Central memory CD4-positive, alpha-beta T cell (primary cell): ENCODE measurements around the gene TMPRSS11E.
"Not testable (repeated sequence)": the region's sequence is repeated elsewhere in the genome, so short reads cannot be mapped to it uniquely, and the experiment has no call there.

ENCODE experiments used
- DNase-seq: peaks from one replicate; pipeline ENCODE4 v3.0.0; 2022

The TMPRSS11E gene

DNA sequence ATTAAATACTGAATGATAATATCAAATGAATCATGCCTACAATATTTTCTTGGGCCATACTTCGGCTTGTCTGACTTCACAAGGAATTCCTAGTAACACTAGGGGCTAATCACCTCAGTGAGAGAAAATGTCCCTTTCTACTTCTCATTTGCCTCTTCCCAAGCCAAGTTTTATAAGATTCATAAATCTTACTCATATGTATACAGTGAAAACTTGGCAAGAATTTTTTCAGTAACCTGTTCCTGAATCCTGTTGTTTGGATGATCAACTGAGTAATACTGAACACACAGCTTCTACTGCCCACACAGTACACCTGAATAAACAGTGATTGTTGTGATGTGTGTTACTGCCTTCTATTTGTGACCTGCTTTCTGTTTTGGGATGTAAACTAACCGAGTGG lies 16.5 kb downstream of the TMPRSS11E start:
- no peak for DNase-seq

DNA sequence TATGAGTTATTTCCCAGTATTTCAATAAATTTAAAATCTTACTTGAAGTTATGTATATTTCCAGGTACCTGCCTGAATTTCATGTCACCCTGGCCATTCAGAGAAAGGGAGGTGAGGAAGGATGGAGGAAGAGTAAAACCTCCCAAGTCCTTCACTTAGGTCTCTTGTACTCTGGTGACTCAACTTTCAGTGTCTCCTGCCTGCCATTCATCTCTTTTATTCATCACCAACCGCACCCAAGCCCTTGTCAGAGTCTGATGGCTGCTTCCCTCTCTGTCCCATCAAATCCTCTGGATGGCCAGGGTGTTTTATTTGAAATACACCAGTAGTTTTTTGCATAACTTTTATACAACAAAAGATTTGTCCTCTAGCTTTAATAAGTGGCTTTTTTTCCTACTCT lies 17.8 kb downstream of the TMPRSS11E start:
- DNase-seq = no peak

DNA sequence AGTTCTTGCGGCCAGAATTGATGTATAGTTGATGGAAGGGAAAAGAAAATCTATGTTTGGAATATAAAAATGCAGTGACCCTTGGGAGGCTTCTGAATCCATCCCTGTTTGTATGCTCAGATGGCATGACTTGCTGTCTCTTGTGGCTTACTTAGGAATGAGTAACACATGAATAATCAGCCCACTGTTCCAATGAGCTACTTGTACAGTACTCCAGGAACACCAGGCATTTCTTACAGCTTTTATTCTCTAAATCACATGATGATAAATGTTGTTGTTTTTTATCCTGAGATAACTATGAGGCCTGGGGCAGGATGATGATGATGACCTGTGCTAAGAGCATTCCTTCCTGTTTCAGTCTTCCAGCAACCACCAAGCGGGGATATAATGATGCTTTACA lies 18.9 kb downstream of the TMPRSS11E start:
- DNase-seq = no peak

DNA sequence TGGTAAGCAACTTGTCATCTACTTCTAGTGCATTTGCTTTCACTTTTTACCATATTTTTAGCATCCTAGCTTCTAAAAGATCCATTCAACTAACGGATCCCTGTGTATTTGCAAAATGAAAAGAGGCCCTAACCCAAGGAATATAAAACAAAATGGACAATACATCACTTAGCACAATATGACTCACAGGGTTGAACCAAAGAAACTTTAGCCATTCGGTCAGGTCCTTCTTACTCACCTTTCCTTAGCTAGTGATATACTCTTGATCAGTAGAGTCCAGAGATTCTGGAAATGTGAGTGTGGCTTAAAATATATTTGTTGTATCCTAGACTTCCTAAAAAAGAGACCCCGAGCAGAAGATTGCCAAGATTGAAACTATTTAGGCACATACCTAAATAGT lies 19.5 kb downstream of the TMPRSS11E start:
- DNase-seq = no peak

DNA sequence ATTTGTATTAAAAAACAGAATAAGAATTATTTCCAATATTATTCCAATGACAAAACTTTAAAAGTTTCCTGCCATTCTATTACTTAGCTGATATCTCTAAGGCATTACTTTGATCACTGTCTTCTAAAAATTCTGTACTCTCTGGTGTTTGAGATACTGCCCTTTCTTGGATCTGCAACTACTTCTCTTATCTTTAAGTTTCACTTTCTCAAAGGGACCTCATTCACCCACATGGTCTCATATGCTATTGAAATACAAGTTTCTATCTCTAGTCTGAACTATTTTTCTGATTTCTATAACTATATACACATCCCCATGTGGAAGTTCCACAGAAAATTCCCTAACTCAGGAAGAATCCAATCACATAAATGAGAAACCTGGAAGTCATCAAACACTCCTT lies 22.2 kb downstream of the TMPRSS11E start:
- no peak for DNase-seq

DNA sequence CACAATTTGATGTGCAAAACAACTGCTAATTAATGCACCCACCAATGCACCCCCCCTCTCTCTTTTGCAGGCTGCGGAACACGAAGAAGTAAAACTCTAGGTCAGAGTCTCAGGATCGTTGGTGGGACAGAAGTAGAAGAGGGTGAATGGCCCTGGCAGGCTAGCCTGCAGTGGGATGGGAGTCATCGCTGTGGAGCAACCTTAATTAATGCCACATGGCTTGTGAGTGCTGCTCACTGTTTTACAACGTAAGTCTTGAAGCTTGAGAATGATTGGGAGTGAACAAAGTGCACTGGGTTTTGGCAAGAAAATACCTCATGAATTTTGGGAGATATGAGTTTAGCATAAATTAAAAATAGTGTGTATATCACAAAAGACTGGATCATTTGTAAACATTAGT lies 28.9 kb downstream of the TMPRSS11E start:
- no peak for DNase-seq

DNA sequence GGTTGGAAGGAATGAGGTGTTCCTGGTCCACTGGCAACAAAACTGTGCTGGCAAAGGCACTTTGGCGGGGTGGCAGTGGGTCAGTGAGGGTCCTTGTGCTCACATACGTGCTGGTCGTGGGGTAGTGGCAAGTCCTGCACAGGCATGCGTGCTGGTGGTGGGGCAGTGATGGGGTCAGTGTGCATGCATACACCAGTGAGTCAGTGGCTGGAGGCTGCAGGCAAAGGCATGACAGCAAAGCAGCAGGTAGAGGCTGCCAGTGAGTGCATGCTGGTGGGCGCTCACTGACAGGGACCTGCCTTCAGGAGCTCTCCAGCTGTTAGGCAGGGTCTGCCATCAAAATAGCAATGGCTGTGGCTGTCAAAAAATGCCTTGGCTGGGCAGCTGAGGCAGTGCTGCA lies 42.1 kb downstream of the TMPRSS11E start:
- DNase-seq = no peak

DNA sequence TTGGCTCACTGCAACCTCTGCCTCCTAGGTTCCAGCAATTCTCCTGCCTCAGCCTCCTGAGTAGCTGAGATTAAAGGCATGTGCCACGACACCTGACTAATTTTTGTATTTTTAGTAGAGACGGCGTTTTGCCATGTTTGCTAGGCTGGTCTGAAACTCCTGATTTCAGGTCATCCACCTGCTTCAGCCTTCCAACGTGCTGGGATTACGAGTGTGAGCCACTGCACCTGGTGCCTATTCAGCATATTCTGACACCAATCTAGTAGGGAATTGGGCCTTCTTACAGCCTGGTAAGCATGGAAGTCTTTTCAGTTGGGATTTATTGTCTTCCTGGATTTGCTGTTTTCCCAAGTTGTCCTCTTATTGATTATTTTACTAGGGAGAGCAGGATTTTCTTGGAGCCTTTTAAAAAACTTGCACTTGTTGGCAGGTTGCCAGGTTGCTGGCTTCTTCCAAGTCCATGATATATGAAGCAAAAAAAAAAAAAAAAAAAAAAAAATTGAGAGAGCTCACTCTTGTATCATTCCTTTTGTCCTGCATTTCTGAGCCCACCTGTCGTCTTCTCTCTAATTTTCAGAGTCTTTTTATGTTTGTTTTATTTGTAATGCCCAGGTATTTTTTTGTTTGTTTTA lies 43.7 kb downstream of the TMPRSS11E start:
- no peak for DNase-seq

DNA sequence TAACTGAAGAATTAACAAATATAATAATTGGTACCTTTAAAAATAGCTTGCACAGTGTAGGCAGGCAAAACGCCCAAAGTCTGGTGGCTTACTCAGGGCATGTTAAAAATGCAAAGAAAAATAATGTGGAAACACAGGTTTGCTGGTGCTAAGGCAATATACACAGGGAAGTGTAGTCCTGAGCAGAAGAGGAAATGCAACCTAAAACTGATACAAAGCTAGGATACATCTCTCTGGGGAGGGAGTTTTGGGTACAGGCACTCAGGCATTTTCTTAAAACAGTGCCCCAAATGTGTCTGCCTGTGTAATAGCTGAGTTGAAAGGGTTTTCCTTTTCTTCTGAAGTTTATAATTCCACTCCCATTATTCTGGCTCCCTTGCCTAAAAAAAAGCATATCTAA lies 47.4 kb downstream of the TMPRSS11E start:
- DNase-seq = no peak

DNA sequence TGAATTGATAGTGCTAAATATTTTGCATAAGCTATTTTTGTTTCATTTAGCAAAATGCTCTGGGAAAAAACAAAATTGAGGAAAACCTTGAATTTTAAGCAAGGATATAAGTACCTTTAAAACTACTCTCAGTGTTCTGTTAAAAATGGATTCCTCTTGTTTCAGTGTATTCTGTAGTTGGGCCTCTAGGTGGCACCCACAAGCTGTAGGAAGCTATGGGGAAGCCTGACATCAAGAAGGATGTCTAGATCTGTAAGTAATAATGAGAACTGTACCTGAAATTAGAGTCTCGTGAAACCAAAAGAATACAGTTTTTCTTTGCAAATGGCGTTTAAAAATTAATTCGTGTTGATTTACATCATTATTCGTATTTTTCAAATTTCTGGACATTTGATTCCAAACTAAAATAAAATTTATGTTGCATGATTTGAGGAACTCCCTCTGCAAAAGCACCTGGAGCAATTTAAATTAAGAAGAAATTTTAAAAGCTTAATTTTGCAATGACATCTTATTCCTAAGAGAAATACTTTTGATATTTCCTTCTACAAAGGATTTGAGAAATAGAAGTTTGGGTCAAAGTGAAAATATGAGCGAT lies 51.2 kb downstream of the TMPRSS11E start:
- peak; percentile 37 for DNase-seq

DNA sequence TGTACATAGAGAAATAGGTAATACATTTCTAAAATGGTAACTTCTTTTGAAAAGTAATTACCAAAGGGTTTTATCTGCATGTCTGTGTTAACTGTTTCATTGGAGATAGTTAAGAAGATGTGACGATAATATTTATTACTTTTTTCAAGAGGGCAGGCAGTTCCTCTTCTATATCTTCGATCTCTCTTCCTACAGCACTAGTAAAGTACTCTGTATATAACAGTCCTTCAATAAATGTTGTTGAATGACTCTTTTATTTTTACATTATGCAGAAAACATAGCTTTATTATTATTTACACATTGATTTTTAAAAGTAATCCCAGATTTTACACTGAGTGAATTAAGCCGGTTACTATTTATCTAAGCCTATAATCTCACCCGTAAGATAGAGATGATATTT lies 51.8 kb downstream of the TMPRSS11E start:
- no peak for DNase-seq

DNA sequence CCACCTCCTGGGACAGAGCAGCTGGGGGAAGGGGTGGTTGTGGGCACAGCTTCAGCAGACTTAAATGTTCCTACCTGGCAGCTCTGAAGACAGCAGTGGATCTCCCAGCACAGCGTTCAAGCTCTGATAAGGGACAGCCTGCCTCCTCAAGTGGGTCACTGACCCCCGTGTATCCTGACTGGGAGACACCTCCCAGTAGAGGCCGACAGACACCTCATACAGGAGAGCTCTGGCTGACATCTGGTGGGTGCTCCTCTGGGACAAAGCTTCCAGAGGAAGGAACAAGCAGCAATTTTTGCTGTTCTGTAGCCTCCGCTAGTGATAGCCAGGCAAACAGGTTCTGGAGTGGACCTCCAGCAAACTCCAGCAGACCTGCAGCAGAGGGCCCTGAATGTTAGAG lies 56.2 kb downstream of the TMPRSS11E start:
- not testable (repeated sequence) for DNase-seq

DNA sequence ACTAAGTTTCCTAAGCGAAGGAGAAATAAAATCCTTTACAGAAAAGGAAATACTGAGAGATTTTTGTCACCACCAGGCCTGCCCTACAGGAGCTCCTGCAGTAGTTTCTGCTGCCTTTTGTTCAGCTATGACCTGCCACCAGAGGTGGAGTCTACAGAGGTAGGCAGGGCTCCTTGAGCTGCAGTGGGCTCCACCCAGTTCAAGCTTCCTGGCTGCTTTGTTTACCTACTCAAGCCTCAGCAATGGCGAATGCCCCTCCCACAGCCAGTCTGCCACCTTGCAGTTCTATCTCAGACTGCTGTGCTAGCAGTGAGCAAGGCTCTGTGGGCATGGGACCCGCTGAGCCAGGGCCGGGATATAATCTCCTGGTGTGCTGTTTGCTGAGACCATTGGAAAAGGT lies 57.6 kb downstream of the TMPRSS11E start:
- DNase-seq = not testable (repeated sequence)

DNA sequence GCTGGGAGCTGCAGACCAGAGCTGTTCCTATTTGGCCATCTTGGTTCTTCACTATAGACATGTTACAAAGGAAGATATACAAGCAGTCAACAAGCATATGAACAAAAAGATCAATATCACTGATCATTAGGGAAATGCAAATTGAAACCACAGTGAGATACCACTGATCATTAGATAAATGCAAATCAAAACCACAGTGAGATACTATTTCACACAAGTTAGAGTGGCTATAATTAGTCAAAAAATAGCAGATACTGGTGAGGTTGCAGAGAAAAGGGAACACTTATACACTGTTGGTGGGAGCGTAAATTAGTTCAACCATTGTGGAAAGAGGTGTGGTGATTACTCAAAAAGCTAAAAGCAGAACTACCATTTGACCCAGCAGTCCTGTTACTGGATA lies 58.2 kb downstream of the TMPRSS11E start:
- DNase-seq = not testable (repeated sequence)

DNA sequence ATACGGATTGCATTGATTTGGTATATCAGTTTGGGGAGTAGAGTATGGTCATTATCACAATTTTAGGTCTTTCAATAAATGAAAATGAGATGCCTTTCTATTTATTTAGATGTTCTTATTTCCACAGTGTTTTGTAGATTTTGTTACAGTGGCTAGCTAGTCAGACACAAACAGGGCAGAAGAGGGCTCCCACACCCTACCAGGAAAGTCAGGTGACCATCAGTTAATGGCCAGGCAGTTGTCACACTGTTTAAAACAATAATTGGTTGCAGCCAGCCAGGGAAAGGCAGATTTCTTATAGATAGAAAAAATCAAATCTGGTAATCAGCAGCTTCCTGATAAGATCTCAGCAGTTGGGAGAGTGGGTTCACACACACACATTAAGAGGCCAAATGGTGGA lies 71.6 kb downstream of the TMPRSS11E start:
- DNase-seq = no peak

DNA sequence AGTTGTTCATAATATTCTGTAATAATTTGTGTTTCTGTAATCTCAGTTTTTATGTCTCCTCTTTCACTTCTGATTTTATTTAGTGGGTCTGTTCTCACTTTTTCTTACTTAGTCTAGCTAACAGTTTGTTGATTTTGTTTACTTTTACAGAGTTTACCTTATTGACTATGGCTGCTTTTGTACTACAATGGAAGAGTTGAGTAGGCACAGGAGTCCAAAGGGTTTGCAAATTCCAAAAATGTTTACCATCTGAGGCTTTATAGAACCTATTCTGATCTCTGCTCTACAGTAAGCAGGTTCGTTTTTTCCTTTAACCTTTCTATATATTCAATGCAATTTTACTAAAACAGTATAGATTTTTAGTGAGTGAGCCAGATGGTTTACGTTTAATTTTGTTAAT lies 73.7 kb downstream of the TMPRSS11E start:
- no peak for DNase-seq

DNA sequence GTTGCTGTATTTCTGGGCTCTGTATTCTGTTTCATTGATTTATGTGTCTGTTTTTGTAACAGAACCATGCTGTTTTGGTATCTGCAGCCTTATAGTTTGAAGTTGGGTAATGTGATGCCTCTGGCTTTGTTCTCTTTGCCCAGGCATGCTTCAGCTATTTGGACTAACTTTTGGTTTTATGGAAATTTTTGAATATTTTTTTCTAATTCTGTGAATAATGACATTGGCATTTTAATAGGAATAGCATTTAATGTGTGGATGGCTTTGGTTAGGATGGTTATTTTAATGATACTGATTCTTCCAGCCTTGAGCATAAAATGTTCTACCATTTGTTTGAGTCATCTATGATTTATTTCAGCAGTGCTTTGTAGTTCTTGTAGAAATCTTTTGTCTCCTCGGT lies 75.0 kb downstream of the TMPRSS11E start:
- DNase-seq = not testable (repeated sequence)

DNA sequence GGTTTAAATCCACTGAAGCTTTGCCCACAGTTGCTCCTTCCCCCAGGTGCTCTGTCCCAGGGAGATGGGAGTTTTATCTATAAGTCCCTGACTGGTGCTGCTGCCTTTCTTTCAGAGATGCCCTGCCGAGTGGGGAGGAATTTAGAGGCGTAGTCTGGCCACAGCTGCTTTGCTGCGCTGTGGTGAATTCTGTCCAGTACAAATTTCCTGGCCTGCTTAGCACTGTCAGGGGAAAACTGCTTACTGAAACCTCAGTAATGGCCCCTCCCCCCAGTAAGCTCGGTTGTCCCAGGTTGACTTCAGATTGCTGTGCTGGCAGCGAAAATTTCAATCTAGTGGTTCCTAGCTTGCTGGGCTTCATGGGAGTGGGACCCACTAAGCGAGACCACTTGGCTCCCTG lies 88.7 kb downstream of the TMPRSS11E start:
- DNase-seq = no peak

DNA sequence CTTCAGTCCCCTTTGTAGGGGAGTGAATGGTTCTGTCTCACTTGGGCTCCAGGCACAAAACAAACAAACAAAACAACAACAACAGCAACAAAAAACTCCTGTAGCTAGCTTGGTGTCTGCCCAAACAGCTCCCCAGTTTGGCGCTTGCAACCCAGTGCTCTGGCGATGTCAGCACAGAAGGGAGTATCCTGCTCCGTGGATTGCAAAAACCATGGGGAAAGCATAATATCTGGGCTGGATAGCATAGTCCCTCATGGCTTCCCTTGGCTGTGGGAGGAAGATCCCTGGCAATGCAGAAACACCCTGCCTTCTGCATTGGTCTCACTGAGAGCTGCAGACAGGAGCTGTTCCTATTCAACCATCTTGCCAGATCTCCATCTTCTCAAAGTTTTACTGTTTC lies 89.1 kb downstream of the TMPRSS11E start:
- DNase-seq = no peak

DNA sequence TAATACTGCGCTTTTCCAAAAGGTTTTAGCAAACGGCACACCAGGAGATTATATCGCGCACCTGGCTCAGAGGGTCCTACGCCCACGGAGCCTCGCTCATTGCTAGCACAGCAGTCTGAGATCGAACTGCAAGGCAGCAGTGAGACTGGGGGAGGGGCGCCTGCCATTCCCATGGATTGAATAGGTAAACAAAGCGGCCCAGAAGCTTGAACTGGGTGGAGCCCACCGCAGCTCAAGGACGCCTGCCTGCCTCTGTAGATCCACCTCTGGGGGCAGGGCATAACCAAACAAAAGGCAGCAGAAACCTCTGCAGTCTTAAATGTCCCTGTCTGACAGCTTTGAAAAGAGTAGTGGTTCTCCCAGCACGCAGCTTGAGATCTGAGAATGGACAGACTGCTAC lies 95.5 kb downstream of the TMPRSS11E start:
- DNase-seq = not testable (repeated sequence)
